ENCODE results near the gene PPME1.
"Not testable (repeated sequence)": the region's sequence is repeated elsewhere in the genome, so short reads cannot be mapped to it uniquely, and the experiment has no call there.

PPME1 gene

GRCh38 chr11:74170694-74171629, at the start of gene PPME1, which contains the start of gene C2CD3:
TSS of gene PPME1 (plus strand) at chr11:74171289. CDS start at chr11:74171422, 133 bp downstream.
TSS of gene C2CD3 (minus strand) at chr11:74171002. CDS start at chr11:74170792, 210 bp downstream.
- DNase-seq, result peak; percentile 99

GRCh38 chr11:74121804-74122203, 49.3 kb upstream of the PPME1 start:
- no peak for DNase-seq

GRCh38 chr11:74123008-74123448, 48.1 kb upstream of the PPME1 start:
- DNase-seq, result no peak

GRCh38 chr11:74129121-74129520, 42.0 kb upstream of the PPME1 start:
- DNase-seq, result not testable (repeated sequence)

- no peak for DNase-seq
These were observed 38.3 kb upstream of the PPME1 start for GRCh38 chr11:74132833-74133232.

- DNase-seq, result no peak
These were observed 37.7 kb upstream of the PPME1 start for GRCh38 chr11:74133436-74133835.

GRCh38 chr11:74134661-74135060, 36.4 kb upstream of the PPME1 start:
- no peak for DNase-seq

GRCh38 chr11:74135127-74135840, 35.8 kb upstream of the PPME1 start:
- DNase-seq, result no peak

- no peak for DNase-seq
These were observed 33.1 kb upstream of the PPME1 start for GRCh38 chr11:74138021-74138420.

GRCh38 chr11:74138572-74138971, 32.5 kb upstream of the PPME1 start:
- DNase-seq, result no peak

GRCh38 chr11:74139151-74139918, 31.8 kb upstream of the PPME1 start:
- no peak for DNase-seq

GRCh38 chr11:74139919-74140431, 31.1 kb upstream of the PPME1 start:
- not testable (repeated sequence) for DNase-seq

- no peak for DNase-seq
These were observed 29.8 kb upstream of the PPME1 start for GRCh38 chr11:74141241-74141695.

- no peak for DNase-seq
These were observed 29.2 kb upstream of the PPME1 start for GRCh38 chr11:74141908-74142307.

- no peak for DNase-seq
These were observed 28.5 kb upstream of the PPME1 start for GRCh38 chr11:74142624-74143023.

- no peak for DNase-seq
These were observed 26.5 kb upstream of the PPME1 start for GRCh38 chr11:74144592-74144991.

GRCh38 chr11:74147199-74147929, 23.7 kb upstream of the PPME1 start:
- no peak for DNase-seq

GRCh38 chr11:74153224-74153623, 17.9 kb upstream of the PPME1 start:
- DNase-seq, result no peak

GRCh38 chr11:74154620-74155281, 16.3 kb upstream of the PPME1 start:
- no peak for DNase-seq

- DNase-seq, result no peak
These were observed 13.9 kb upstream of the PPME1 start for GRCh38 chr11:74157169-74157568.

GRCh38 chr11:74159642-74160041, 11.4 kb upstream of the PPME1 start:
- DNase-seq, result no peak

All from activated effector memory CD4-positive, alpha-beta T cell treated with anti-CD3 and anti-CD28 coated beads, Interleukin-2, amount 50 U/mL, for 16 hours (primary cell).